ENCODE measurements around the gene IGFN1. TPM values are rescaled to one million over a fixed set of nuclear protein-coding genes. Genes with fewer than 3 reads are reported as not detected.
A peak's percentile ranks its signal among the peaks of the same experiment; 100 is the strongest.

Gene IGFN1
- total and polyA plus RNA-seq, 2 donors from 2014 or later = 2.8 TPM; not detected in 1

GRCh38 chr1:201212461-201213055, 21.9 kb downstream of the IGFN1 start:
- Histone ChIP-seq H3K4me1 (ENCODE audit: control insufficient read depth in 2 of 3, insufficient read depth in 2 of 3, low read depth in 1 of 3, low read length in 3 of 3) (no peaks in the 10 kb centered on the region), H3K36me3 (ENCODE audit: control insufficient read depth in 2 of 3, insufficient read depth in 3 of 3, low read length in 3 of 3) (no peaks in the 10 kb centered on the region), H3K27ac (ENCODE audit: low read depth in 2 of 2, low read length in 2 of 2) (no peak overlapping the region), H3K9me3 (ENCODE audit: control insufficient read depth in 2 of 3, insufficient read depth in 1 of 3, low read length in 3 of 3) (no peaks in the 10 kb centered on the region), H3K4me3 (ENCODE audit: low read length in 3 of 3) (no peak overlapping the region), H3K27me3 (ENCODE audit: control insufficient read depth, insufficient read depth, low read length) (no peaks in the 10 kb centered on the region), H3K9ac (ENCODE audit: low read length in 3 of 3) (no peak overlapping the region)
- intact Hi-C loops (cut with DNase I) = no loop called here
- TF ChIP-seq CTCF (IDR thresholded peaks at IDR 0.05; ENCODE audit: borderline replicate concordance, extremely low read depth, insufficient read depth) = no peak
- peak in 1 of 5 donors; percentile 12 for DNase-seq
- FAIRE-seq = no peak

GRCh38 chr1:201213106-201213770, 22.6 kb downstream of the IGFN1 start:
- peak in 1 of 5 donors; percentile 54 for DNase-seq
- no peaks in the 10 kb centered on the region for H3K36me3 ChIP-seq (ENCODE audit: control insufficient read depth in 2 of 3, insufficient read depth in 3 of 3, low read length in 3 of 3)
- no peak overlapping the region for H3K27ac ChIP-seq (ENCODE audit: low read depth in 2 of 2, low read length in 2 of 2)
- H3K9me3 ChIP-seq (ENCODE audit: control insufficient read depth in 2 of 3, insufficient read depth in 1 of 3, low read length in 3 of 3) = no peaks in the 10 kb centered on the region
- no peak for TF ChIP-seq CTCF (IDR thresholded peaks at IDR 0.05; ENCODE audit: borderline replicate concordance, extremely low read depth, insufficient read depth)
- H3K27me3 ChIP-seq (ENCODE audit: control insufficient read depth, insufficient read depth, low read length) = no peaks in the 10 kb centered on the region
- intact Hi-C loops (cut with DNase I) = no loop called here
- no peaks in the 10 kb centered on the region for H3K4me1 ChIP-seq (ENCODE audit: control insufficient read depth in 2 of 3, insufficient read depth in 2 of 3, low read depth in 1 of 3, low read length in 3 of 3)
- H3K4me3 ChIP-seq (ENCODE audit: low read length in 3 of 3) = no peak overlapping the region
- FAIRE-seq = no peak
- no peak overlapping the region for H3K9ac ChIP-seq (ENCODE audit: low read length in 3 of 3)

GRCh38 chr1:201213926-201214325, 23.3 kb downstream of the IGFN1 start:
- DNase-seq = peak in 1 of 5 donors; percentile 41
- Histone ChIP-seq H3K9me3 (ENCODE audit: control insufficient read depth in 2 of 3, insufficient read depth in 1 of 3, low read length in 3 of 3) (no peaks in the 10 kb centered on the region), H3K4me1 (ENCODE audit: control insufficient read depth in 2 of 3, insufficient read depth in 2 of 3, low read depth in 1 of 3, low read length in 3 of 3) (no peaks in the 10 kb centered on the region), H3K4me3 (ENCODE audit: low read length in 3 of 3) (no peak overlapping the region), H3K27ac (ENCODE audit: low read depth in 2 of 2, low read length in 2 of 2) (no peak overlapping the region), H3K9ac (ENCODE audit: low read length in 3 of 3) (no peak overlapping the region), H3K27me3 (ENCODE audit: control insufficient read depth, insufficient read depth, low read length) (no peaks in the 10 kb centered on the region), H3K36me3 (ENCODE audit: control insufficient read depth in 2 of 3, insufficient read depth in 3 of 3, low read length in 3 of 3) (no peaks in the 10 kb centered on the region)
- no peak for TF ChIP-seq CTCF (IDR thresholded peaks at IDR 0.05; ENCODE audit: borderline replicate concordance, extremely low read depth, insufficient read depth)
- no peak for FAIRE-seq
- intact Hi-C loops (cut with DNase I) = no loop called here
